Body of pancreas (tissue), 4 donors: Measurements from ENCODE around the gene TPCN2.

Experiments used
- CTCF ChIP-seq, 7 experiments: fragments of 450-650 bp in 4 of 7; fragments of 200-600 bp in 3 of 7; sonication (generic) in 3 of 7; IDR thresholded peaks; one replicate each; pipeline ENCODE4 v1.5.1; 2016 to 2019; ENCODE audit warnings: antibody characterized with exemption in 7 of 7
- POLR2A ChIP-seq, 3 donors: fragments of 450-650 bp; IDR thresholded peaks; one replicate each; pipeline ENCODE4 v1.6.1; 2016; ENCODE audit warnings: antibody characterized with exemption in 3 of 3, mild to moderate bottlenecking in 2 of 3

- TF ChIP-seq CTCF (IDR thresholded peaks at IDR 0.05) (no peak), POLR2A (IDR thresholded peaks at IDR 0.05) (no peak)
These were observed 80.9 kb downstream of the TPCN2 start for GRCh38 chr11:69129647-69130046.
